Measurements from ENCODE around the gene TCTN2. TPM values are rescaled to one million over a fixed set of nuclear protein-coding genes. Genes with fewer than 3 reads are reported as not detected.

Gene TCTN2
- total and polyA plus RNA-seq, 11 donors: 1.3 to 5.7 (median 4.5) TPM

GRCh38 chr12:123720141-123720814 lies 49.4 kb downstream of the TCTN2 start:
- peaks cover 0 to 13% (median 0%) of the 10 kb centered on the region in 12 donors for H3K4me1 ChIP-seq
- no peak overlapping the region for H3K27ac ChIP-seq
- intact Hi-C loops (cut with DNase I): no loop called here
- DNase-seq (no peak), ATAC-seq (no peak)
- peaks cover 0 to 67% (median 54%) of the 10 kb centered on the region in 9 donors for H3K36me3 ChIP-seq
- no peak overlapping the region for H3K4me3 ChIP-seq
- WGBS, 4 donors: 81 to 93% (median 84%) methylated on average over 5 of the region's 5 CpGs
- no peaks in the 10 kb centered on the region for H3K9me3 ChIP-seq
- TF ChIP-seq POLR2A (IDR thresholded peaks at IDR 0.05) (no peak), CTCF (IDR thresholded peaks at IDR 0.05) (no peak)
- H3K27me3 ChIP-seq: no peaks in the 10 kb centered on the region

- no peak overlapping the region for H3K27ac ChIP-seq
- TF ChIP-seq POLR2A (IDR thresholded peaks at IDR 0.05) (no peak), CTCF (IDR thresholded peaks at IDR 0.05) (no peak)
- 92 to 99% (median 93%) methylated on average over 2 of the region's 2 CpGs; no CpG with 5 or more reads in 1 of the 4 donors for WGBS, 4 donors
- intact Hi-C loops (cut with DNase I): no loop called here
- DNase-seq (no peak), ATAC-seq (no peak)
- H3K4me3 ChIP-seq: no peak overlapping the region
- H3K36me3 ChIP-seq: peaks cover 0 to 77% (median 63%) of the 10 kb centered on the region in 9 donors
- H3K9me3 ChIP-seq: no peaks in the 10 kb centered on the region
- peaks cover 0 to 13% (median 0%) of the 10 kb centered on the region in 12 donors for H3K4me1 ChIP-seq
- no peaks in the 10 kb centered on the region for H3K27me3 ChIP-seq
Measured at GRCh38 chr12:123721245-123721644, 50.3 kb downstream of the TCTN2 start.

- intact Hi-C loops (cut with DNase I): no loop called here
- 87 to 94% (median 91%) methylated on average over 8 of the region's 8 CpGs for WGBS, 4 donors
- ATAC-seq (no peak), DNase-seq (no peak)
- Histone ChIP-seq H3K27me3 (no peaks in the 10 kb centered on the region), H3K9me3 (no peaks in the 10 kb centered on the region), H3K36me3 (peaks cover 0 to 94% (median 81%) of the 10 kb centered on the region in 9 donors), H3K4me1 (peaks cover 0 to 13% (median 0%) of the 10 kb centered on the region in 12 donors), H3K4me3 (no peak overlapping the region), H3K27ac (no peak overlapping the region)
- TF ChIP-seq POLR2A (IDR thresholded peaks at IDR 0.05) (no peak), CTCF (IDR thresholded peaks at IDR 0.05) (no peak)
Measured at GRCh38 chr12:123723011-123723410, 52.1 kb downstream of the TCTN2 start.

GRCh38 chr12:123723765-123724164 lies 52.9 kb downstream of the TCTN2 start:
- ATAC-seq (no peak), DNase-seq (no peak)
- peaks cover 0 to 96% (median 89%) of the 10 kb centered on the region in 9 donors for H3K36me3 ChIP-seq
- H3K27me3 ChIP-seq: no peaks in the 10 kb centered on the region
- intact Hi-C loops (cut with DNase I): no loop called here
- H3K4me1 ChIP-seq: peaks cover 0 to 13% (median 0%) of the 10 kb centered on the region in 12 donors
- WGBS, 4 donors: 87 to 92% (median 90%) methylated on average over 5 of the region's 5 CpGs
- H3K27ac ChIP-seq: no peak overlapping the region
- TF ChIP-seq POLR2A (IDR thresholded peaks at IDR 0.05) (no peak), CTCF (IDR thresholded peaks at IDR 0.05) (no peak)
- no peaks in the 10 kb centered on the region for H3K9me3 ChIP-seq
- no peak overlapping the region for H3K4me3 ChIP-seq

All from heart left ventricle (tissue), 16 donors.